GM21576 (cell line): ENCODE data around the gene NEU4.
"Not testable (repeated sequence)": the region's sequence is repeated elsewhere in the genome, so short reads cannot be mapped to it uniquely, and the experiment has no call there.

Experiments
- ATAC-seq: cut with Tn5 transposase; IDR thresholded peaks from one replicate; pipeline ENCODE4 v1.9.1; 2021; ENCODE audit warnings: mild to moderate bottlenecking, moderate library complexity; ENCODE audit not compliant: unreplicated experiment

NEU4 gene

GRCh38 chr2:241808721-241809382 lies at the start of gene NEU4:
Gene NEU4, plus strand, starts transcription at chr2:241809193. Its CDS starts 5,292 bp downstream, at chr2:241814485.
- ATAC-seq = no peak

- ATAC-seq = not testable (repeated sequence)
Measured at GRCh38 chr2:241759893-241760292, 49.1 kb upstream of the NEU4 start.

- ATAC-seq = no peak
Measured at GRCh38 chr2:241760301-241760771, 48.7 kb upstream of the NEU4 start.

- no peak for ATAC-seq
Measured at GRCh38 chr2:241762321-241762932, 46.6 kb upstream of the NEU4 start.

GRCh38 chr2:241762933-241763369 lies 46.0 kb upstream of the NEU4 start:
- ATAC-seq = no peak

- ATAC-seq = no peak
Measured at GRCh38 chr2:241763551-241764274, 45.3 kb upstream of the NEU4 start.

- no peak for ATAC-seq
Measured at GRCh38 chr2:241764275-241765241, 44.4 kb upstream of the NEU4 start.

- ATAC-seq = no peak
Measured at GRCh38 chr2:241767464-241768250, 41.3 kb upstream of the NEU4 start.

- no peak for ATAC-seq
Measured at GRCh38 chr2:241768251-241768711, 40.7 kb upstream of the NEU4 start.

- ATAC-seq = no peak
Measured at GRCh38 chr2:241768850-241769249, 40.1 kb upstream of the NEU4 start.

GRCh38 chr2:241769819-241770184 lies 39.2 kb upstream of the NEU4 start:
- no peak for ATAC-seq

GRCh38 chr2:241770185-241770935 lies 38.6 kb upstream of the NEU4 start:
- ATAC-seq = no peak

- ATAC-seq = no peak
Measured at GRCh38 chr2:241770936-241771285, 38.1 kb upstream of the NEU4 start.

- ATAC-seq = no peak
Measured at GRCh38 chr2:241771286-241772062, 37.5 kb upstream of the NEU4 start.

GRCh38 chr2:241772063-241772499 lies 36.9 kb upstream of the NEU4 start:
- no peak for ATAC-seq

- no peak for ATAC-seq
Measured at GRCh38 chr2:241773511-241774418, 35.2 kb upstream of the NEU4 start.
